ENCODE results near the gene CHCHD6. TPM values are rescaled to one million over a fixed set of nuclear protein-coding genes. Genes with fewer than 3 reads are reported as not detected.

The CHCHD6 gene
- total RNA-seq, 1 experiment from 2014 or later: 40.9 TPM

GRCh38 chr3:126680667-126681055, 23.4 kb upstream of the CHCHD6 start:
- no peak for DNase-seq (ENCODE audit: low spot score)
- H3K36me3 Mint-ChIP-seq: no peaks in the 10 kb centered on the region

DNA sequence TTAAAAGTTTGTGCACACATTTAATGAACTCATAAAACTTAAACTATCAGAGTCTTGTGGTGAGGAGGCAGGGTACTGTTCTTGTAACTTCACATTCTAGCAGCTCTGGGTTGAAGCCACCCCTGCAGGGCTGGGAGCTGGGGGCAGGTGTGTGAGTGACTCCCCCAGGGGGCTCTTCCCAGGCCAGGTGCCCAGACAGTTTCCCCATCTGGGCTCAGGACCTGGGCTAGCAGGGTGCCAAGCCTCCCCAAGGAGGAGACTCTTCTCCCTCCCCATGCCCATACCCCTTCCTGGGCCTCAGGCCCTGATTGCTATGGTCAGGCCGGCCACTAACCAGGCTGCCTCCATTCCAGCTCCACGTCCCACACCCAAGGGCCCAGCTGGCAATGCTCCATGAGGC, 22.0 kb upstream of the CHCHD6 start:
- TF ChIP-seq SOX15 (CRISPR knock-in tag; IDR thresholded peaks at IDR 0.05) (no peak), ATF1 (CRISPR knock-in tag; IDR thresholded peaks at IDR 0.05) (no peak), PRRX2 (CRISPR knock-in tag; IDR thresholded peaks at IDR 0.05) (no peak), CDX4 (CRISPR knock-in tag; IDR thresholded peaks at IDR 0.05; ENCODE audit: borderline replicate concordance) (no peak), ZNF671 (CRISPR knock-in tag; IDR thresholded peaks at IDR 0.05) (no peak), PREB (CRISPR knock-in tag; IDR thresholded peaks at IDR 0.05; ENCODE audit: borderline replicate concordance) (no peak), ELF4 (CRISPR knock-in tag; IDR thresholded peaks at IDR 0.05; ENCODE audit: low read depth) (no peak), USF1 (CRISPR knock-in tag; IDR thresholded peaks at IDR 0.05) (no peak), TEAD4 (CRISPR knock-in tag; IDR thresholded peaks at IDR 0.05) (no peak), GTF2I (CRISPR knock-in tag; conservative IDR thresholded peaks at IDR 0.05) (no peak), ZNF416 (CRISPR knock-in tag; IDR thresholded peaks at IDR 0.05) (no peak)
- TF ChIP-seq, protein P1, sequence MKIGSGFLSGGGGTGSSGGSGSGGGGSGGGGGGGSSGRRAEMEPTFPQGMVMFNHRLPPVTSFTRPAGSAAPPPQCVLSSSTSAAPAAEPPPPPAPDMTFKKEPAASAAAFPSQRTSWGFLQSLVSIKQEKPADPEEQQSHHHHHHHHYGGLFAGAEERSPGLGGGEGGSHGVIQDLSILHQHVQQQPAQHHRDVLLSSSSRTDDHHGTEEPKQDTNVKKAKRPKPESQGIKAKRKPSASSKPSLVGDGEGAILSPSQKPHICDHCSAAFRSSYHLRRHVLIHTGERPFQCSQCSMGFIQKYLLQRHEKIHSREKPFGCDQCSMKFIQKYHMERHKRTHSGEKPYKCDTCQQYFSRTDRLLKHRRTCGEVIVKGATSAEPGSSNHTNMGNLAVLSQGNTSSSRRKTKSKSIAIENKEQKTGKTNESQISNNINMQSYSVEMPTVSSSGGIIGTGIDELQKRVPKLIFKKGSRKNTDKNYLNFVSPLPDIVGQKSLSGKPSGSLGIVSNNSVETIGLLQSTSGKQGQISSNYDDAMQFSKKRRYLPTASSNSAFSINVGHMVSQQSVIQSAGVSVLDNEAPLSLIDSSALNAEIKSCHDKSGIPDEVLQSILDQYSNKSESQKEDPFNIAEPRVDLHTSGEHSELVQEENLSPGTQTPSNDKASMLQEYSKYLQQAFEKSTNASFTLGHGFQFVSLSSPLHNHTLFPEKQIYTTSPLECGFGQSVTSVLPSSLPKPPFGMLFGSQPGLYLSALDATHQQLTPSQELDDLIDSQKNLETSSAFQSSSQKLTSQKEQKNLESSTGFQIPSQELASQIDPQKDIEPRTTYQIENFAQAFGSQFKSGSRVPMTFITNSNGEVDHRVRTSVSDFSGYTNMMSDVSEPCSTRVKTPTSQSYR (CRISPR knock-in tag; IDR thresholded peaks at IDR 0.05): no peak
- TF ChIP-seq, protein P2, sequence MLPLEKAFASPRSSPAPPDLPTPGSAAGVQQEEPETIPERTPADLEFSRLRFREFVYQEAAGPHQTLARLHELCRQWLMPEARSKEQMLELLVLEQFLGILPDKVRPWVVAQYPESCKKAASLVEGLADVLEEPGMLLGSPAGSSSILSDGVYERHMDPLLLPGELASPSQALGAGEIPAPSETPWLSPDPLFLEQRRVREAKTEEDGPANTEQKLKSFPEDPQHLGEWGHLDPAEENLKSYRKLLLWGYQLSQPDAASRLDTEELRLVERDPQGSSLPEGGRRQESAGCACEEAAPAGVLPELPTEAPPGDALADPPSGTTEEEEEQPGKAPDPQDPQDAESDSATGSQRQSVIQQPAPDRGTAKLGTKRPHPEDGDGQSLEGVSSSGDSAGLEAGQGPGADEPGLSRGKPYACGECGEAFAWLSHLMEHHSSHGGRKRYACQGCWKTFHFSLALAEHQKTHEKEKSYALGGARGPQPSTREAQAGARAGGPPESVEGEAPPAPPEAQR (CRISPR knock-in tag; IDR thresholded peaks at IDR 0.05): no peak
- Mint-ChIP-seq H3K36me3 (no peaks in the 10 kb centered on the region), H3K4me3 (no peak overlapping the region), H3K27me3 (ENCODE audit: low read depth) (peaks cover 24% of the 10 kb centered on the region), H3K4me1 (peaks cover 29% of the 10 kb centered on the region), H3K27ac (no peak overlapping the region), H3K9me3 (no peaks in the 10 kb centered on the region)
- ChIA-PET POLR2A (no interaction called here), CTCF (no interaction called here)
- ATAC-seq: no peak
- DNase-seq (ENCODE audit: low spot score): no peak

More at GRCh38 chr3:126680667-126681055, 23.4 kb upstream of the CHCHD6 start:
- no peak overlapping the region for H3K4me3 Mint-ChIP-seq
- no peak for ATAC-seq
- H3K27ac Mint-ChIP-seq: no peak overlapping the region
- ChIA-PET CTCF (interaction anchor here (1.0 to 3.0 kb wide), 11 partner anchors 12 to 867 kb away, joined by 3 to 18 read pairs (median 5); partner anchors contain the start of genes CHST13 and PLXNA1), POLR2A (no interaction called here)
- no peaks in the 10 kb centered on the region for H3K9me3 Mint-ChIP-seq
- H3K27me3 Mint-ChIP-seq (ENCODE audit: low read depth): peaks cover 31% of the 10 kb centered on the region
- no peak for TF ChIP-seq ZNF423 (CRISPR knock-in tag; IDR thresholded peaks at IDR 0.05)
- TF ChIP-seq, protein P2 (CRISPR knock-in tag; IDR thresholded peaks at IDR 0.05): no peak
- no peak for TF ChIP-seq SMAD4 (CRISPR knock-in tag; IDR thresholded peaks at IDR 0.05)
- TF ChIP-seq NR3C1 (CRISPR knock-in tag; conservative IDR thresholded peaks at IDR 0.05; ENCODE audit: low read depth): no peak
- TF ChIP-seq IRF2 (CRISPR knock-in tag; IDR thresholded peaks at IDR 0.05; ENCODE audit: borderline replicate concordance, low read depth): no peak
- TF ChIP-seq, protein P3, sequence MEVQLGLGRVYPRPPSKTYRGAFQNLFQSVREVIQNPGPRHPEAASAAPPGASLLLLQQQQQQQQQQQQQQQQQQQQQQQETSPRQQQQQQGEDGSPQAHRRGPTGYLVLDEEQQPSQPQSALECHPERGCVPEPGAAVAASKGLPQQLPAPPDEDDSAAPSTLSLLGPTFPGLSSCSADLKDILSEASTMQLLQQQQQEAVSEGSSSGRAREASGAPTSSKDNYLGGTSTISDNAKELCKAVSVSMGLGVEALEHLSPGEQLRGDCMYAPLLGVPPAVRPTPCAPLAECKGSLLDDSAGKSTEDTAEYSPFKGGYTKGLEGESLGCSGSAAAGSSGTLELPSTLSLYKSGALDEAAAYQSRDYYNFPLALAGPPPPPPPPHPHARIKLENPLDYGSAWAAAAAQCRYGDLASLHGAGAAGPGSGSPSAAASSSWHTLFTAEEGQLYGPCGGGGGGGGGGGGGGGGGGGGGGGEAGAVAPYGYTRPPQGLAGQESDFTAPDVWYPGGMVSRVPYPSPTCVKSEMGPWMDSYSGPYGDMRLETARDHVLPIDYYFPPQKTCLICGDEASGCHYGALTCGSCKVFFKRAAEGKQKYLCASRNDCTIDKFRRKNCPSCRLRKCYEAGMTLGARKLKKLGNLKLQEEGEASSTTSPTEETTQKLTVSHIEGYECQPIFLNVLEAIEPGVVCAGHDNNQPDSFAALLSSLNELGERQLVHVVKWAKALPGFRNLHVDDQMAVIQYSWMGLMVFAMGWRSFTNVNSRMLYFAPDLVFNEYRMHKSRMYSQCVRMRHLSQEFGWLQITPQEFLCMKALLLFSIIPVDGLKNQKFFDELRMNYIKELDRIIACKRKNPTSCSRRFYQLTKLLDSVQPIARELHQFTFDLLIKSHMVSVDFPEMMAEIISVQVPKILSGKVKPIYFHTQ (CRISPR knock-in tag; IDR thresholded peaks at IDR 0.05): no peak
- no peak for TF ChIP-seq SP1 (CRISPR knock-in tag; conservative IDR thresholded peaks at IDR 0.05)
- TF ChIP-seq GRHL2 (CRISPR knock-in tag; IDR thresholded peaks at IDR 0.05; ENCODE audit: insufficient replicate concordance, severe bottlenecking): no peak
- TF ChIP-seq ZNF219 (CRISPR knock-in tag; IDR thresholded peaks at IDR 0.05; ENCODE audit: borderline replicate concordance): no peak
- no peak for TF ChIP-seq CDX4 (CRISPR knock-in tag; IDR thresholded peaks at IDR 0.05; ENCODE audit: borderline replicate concordance)
- peaks cover 27% of the 10 kb centered on the region for H3K4me1 Mint-ChIP-seq

Measured in WTC11 (cell line).